Ovary (tissue), 9 donors: Measurements from ENCODE around the gene ZBTB48. TPM values are rescaled to one million over a fixed set of nuclear protein-coding genes. Genes with fewer than 3 reads are reported as not detected.

Experiments used
- DNase-seq, 5 donors: peaks; one replicate each; pipeline ENCODE4 v3.0.0-alpha.2; 2019 to 2020
- H3K27ac ChIP-seq, 2 donors: fragments of 200-600 bp; one replicate each; pipeline versions ENCODE4 v1.5.1 to v1.8.0; 2019 to 2022
- H3K27me3 ChIP-seq: fragments of 200-600 bp; one replicate; pipeline ENCODE4 v1.8.0; 2022
- H3K36me3 ChIP-seq: fragments of 200-600 bp; sonication (generic); one replicate; pipeline ENCODE4 v1.5.1; 2019
- H3K4me1 ChIP-seq: one replicate; pipeline ENCODE4 v1.8.1; 2013; ENCODE audit warnings: mild to moderate bottlenecking, moderate library complexity; ENCODE audit not compliant: insufficient read depth
- H3K4me3 ChIP-seq: fragments of 200-600 bp; sonication (generic); one replicate; pipeline ENCODE4 v1.5.1; 2017
- H3K9me3 ChIP-seq, 2 donors: fragments of 200-600 bp in 1 of 2; sonication (generic) in 1 of 2; one replicate each; pipeline versions ENCODE4 v1.5.1 to v1.8.1; 2013 to 2019; ENCODE audit warnings: mild to moderate bottlenecking in 1 of 2, moderate library complexity in 1 of 2
- CTCF ChIP-seq, 3 donors: fragments of 450-650 bp in 2 of 3; fragments of 200-600 bp in 1 of 3; IDR thresholded peaks; one replicate each; pipeline versions ENCODE4 v1.5.1 to v1.8.0; 2016 to 2022; ENCODE audit warnings: antibody characterized with exemption in 3 of 3, mild to moderate bottlenecking in 1 of 3
- EP300 ChIP-seq: sonication (generic); formaldehyde crosslinking; IDR thresholded peaks from one replicate; pipeline ENCODE4 v1.6.1; 2017; ENCODE audit warnings: antibody characterized with exemption
- POLR2A ChIP-seq: fragments of 450-650 bp; IDR thresholded peaks from one replicate; pipeline ENCODE4 v1.6.1; 2017; ENCODE audit warnings: antibody characterized with exemption, mild to moderate bottlenecking, moderate library complexity
- WGBS, 3 donors: extraction: QIAGEN DNeasy Blood & Tissue Kit in 1 of 3; methylation state at CpG; one replicate each; pipeline versions ENCODE4 v1.1.5 to v1.1.7; 2013 to 2017; 5-methylcytosine and 5-hydroxymethylcytosine counted together
- intact Hi-C, 4 donors: fragments of 100-400 bp; cut with DNase I; formaldehyde crosslinking; loops; one replicate each; pipeline versions ENCODE4 v1.11.0 to v1.15.1; 2022 to 2023
- polyA plus RNA-seq, 2 donors: library from polyadenylated mRNA; stranded (reverse); fragments of 200-250 nt in 1 of 2; fragments of 350-450 nt in 1 of 2; fragmentation: Illumina TruSeq in 1 of 2; extraction: RNeasy Lipid Tissue Mini Kit (QIAGEN cat#74804) in 1 of 2; gene quantifications; one replicate each; pipeline ENCODE4 v1.2.3, GENCODE V29; 2013 to 2014
- small RNA-seq: library from RNA; depleted of rRNA; stranded (forward); fragments of <200 nt; gene quantifications from one replicate; pipeline ENCODE3, GENCODE V24; 2016
- total RNA-seq, 7 donors: library from RNA; depleted of rRNA in 2 of 7; stranded (reverse); fragments of >200 nt in 2 of 7; fragmentation: NEBNext Ultra II Directional in 3 of 7; extraction: Animal tissue kit (Norgen Biotek cat#: 25700) in 3 of 7; gene quantifications; one replicate each; pipeline versions ENCODE4 v1.1.0 to v1.2.4, GENCODE V29; 2016 to 2023
- donor health status: DM: no; HTN: no; CAD: no; lungs with moderate emphysema.
- donor health status: DM: no; HTN: no; CAD: no.
- donor health status: Bipolar disorder and iron deficiency.
- donor health status: DM: yes; HTN: yes; CAD: no.
- donor health status: DM: no; HTN: no; CAD: no.
- donor health status: DM: yes; HTN: yes; CAD: no.

ZBTB48 gene
- total and polyA plus RNA-seq, 9 donors: 8.0 to 42.5 (median 33.7) TPM

- DNase-seq: no peak
- H3K9me3 ChIP-seq: no peaks in the 10 kb centered on the region
- TF ChIP-seq EP300 (no peak), CTCF (IDR thresholded peaks at IDR 0.05) (no peak), POLR2A (no peak)
- peak overlapping the region in 1 of 2 donors; percentile 49 for H3K27ac ChIP-seq
- no peaks in the 10 kb centered on the region for H3K36me3 ChIP-seq
- WGBS, 3 donors: 78 to 89% (median 86%) methylated on average over 9 of the region's 9 CpGs
- no peak overlapping the region for H3K4me3 ChIP-seq
- H3K4me1 ChIP-seq: no peaks in the 10 kb centered on the region
- intact Hi-C loops: loop anchor here in 2 of 4 donors (5.0 to 10.0 kb wide), 2 partner anchors 55 to 83 kb away; partner anchors contain the start of genes NOL9 (in 1 of the 2) and TAS1R1 (in 1 of the 2)
- no peaks in the 10 kb centered on the region for H3K27me3 ChIP-seq
Observed at GRCh38 chr1:6637770-6638169, 58.0 kb downstream of the ZBTB48 start.

- DNase-seq: peak; percentile 88 to 94 (median 90)
- no peaks in the 10 kb centered on the region for H3K4me1 ChIP-seq
- no peaks in the 10 kb centered on the region for H3K27me3 ChIP-seq
- WGBS, 3 donors: 11 to 43% (median 17%) methylated on average over 18 of the region's 18 CpGs
- TF ChIP-seq CTCF (IDR thresholded peaks at IDR 0.05): no peak
- no peak for TF ChIP-seq POLR2A
- TF ChIP-seq EP300: no peak
- no peaks in the 10 kb centered on the region for H3K9me3 ChIP-seq
- H3K27ac ChIP-seq: peak overlapping the region in 1 of 2 donors; percentile 51
- no peak overlapping the region for H3K4me3 ChIP-seq
- no peaks in the 10 kb centered on the region for H3K36me3 ChIP-seq
- intact Hi-C loops: loop anchor here in 2 of 4 donors (5.0 to 10.0 kb wide), 2 partner anchors 56 to 83 kb away; partner anchors contain the start of genes NOL9 (in 1 of the 2) and TAS1R1 (in 1 of the 2)
Observed at GRCh38 chr1:6638226-6638625, 58.4 kb downstream of the ZBTB48 start.

Small RNA genes lying within 50 kb of the gene (small RNA-seq; reads per million reads assigned to genes)
- not detected for gene RNU6-731P

Other genes with a start within 250 kb of the ZBTB48 start
- gene ACOT7, start 186.2 kb upstream of the ZBTB48 start, total RNA-seq: 10 to 100 TPM in 4 of 7 donors, 1 to 10 TPM in 3; 8.2 to 16.3 (median 11.3) TPM
- gene ACOT7, start 186.2 kb upstream of the ZBTB48 start, polyA plus RNA-seq: 10 to 100 TPM in 1 of 2 donors, 1 to 10 TPM in 1; 6.4 to 20.7 TPM
- 1 to 10 TPM in 1 of 7 donors, under 1 TPM in 5, not detected in 1; 0.08 to 9.2 (median 0.43) TPM for gene HES2, start 160.1 kb upstream of the ZBTB48 start, total RNA-seq
- not detected for gene HES2, start 160.1 kb upstream of the ZBTB48 start, polyA plus RNA-seq
- gene ESPN, start 155.2 kb upstream of the ZBTB48 start, total RNA-seq: 10 to 100 TPM in 1 of 7 donors, 1 to 10 TPM in 4, under 1 TPM in 2; 0.51 to 46.2 (median 1.9) TPM
- gene ESPN, start 155.2 kb upstream of the ZBTB48 start, polyA plus RNA-seq: under 1 TPM in 1 of 2 donors, not detected in 1; 0.11 TPM
- gene TNFRSF25, start 113.8 kb upstream of the ZBTB48 start, total RNA-seq: 10 to 100 TPM in 2 of 7 donors, 1 to 10 TPM in 5; 4.9 to 13.1 (median 7.7) TPM
- gene TNFRSF25, start 113.8 kb upstream of the ZBTB48 start, polyA plus RNA-seq: 1 to 10 TPM; 1.7 to 9.4 TPM
- 10 to 100 TPM in 3 of 7 donors, 1 to 10 TPM in 4; 6.2 to 13.1 (median 9.4) TPM for gene PLEKHG5, start 88.3 kb upstream of the ZBTB48 start, total RNA-seq
- 10 to 100 TPM in 1 of 2 donors, 1 to 10 TPM in 1; 2.0 to 10.2 TPM for gene PLEKHG5, start 88.3 kb upstream of the ZBTB48 start, polyA plus RNA-seq
- gene NOL9, start 25.5 kb upstream of the ZBTB48 start, total RNA-seq: 10 to 100 TPM; 12.6 to 38.9 (median 30.0) TPM
- gene NOL9, start 25.5 kb upstream of the ZBTB48 start, polyA plus RNA-seq: 10 to 100 TPM in 1 of 2 donors, 1 to 10 TPM in 1; 7.2 to 15.5 TPM
- gene TAS1R1, start 24.7 kb upstream of the ZBTB48 start, total RNA-seq: under 1 TPM in 5 of 7 donors, not detected in 2; 0.20 to 0.42 (median 0.33) TPM
- under 1 TPM in 1 of 2 donors, not detected in 1; 0.74 TPM for gene TAS1R1, start 24.7 kb upstream of the ZBTB48 start, polyA plus RNA-seq
- 10 to 100 TPM; 24.1 to 39.6 (median 34.4) TPM for gene KLHL21, start 22.9 kb downstream of the ZBTB48 start, total RNA-seq
- gene KLHL21, start 22.9 kb downstream of the ZBTB48 start, polyA plus RNA-seq: 10 to 100 TPM; 14.4 to 40.4 TPM
- gene PHF13, start 33.7 kb downstream of the ZBTB48 start, total RNA-seq: 10 to 100 TPM; 11.0 to 32.4 (median 16.5) TPM
- 10 to 100 TPM; 13.5 to 14.6 TPM for gene PHF13, start 33.7 kb downstream of the ZBTB48 start, polyA plus RNA-seq
- 10 to 100 TPM; 15.7 to 24.6 (median 18.8) TPM for gene THAP3, start 44.9 kb downstream of the ZBTB48 start, total RNA-seq
- gene THAP3, start 44.9 kb downstream of the ZBTB48 start, polyA plus RNA-seq: 10 to 100 TPM in 1 of 2 donors, 1 to 10 TPM in 1; 5.6 to 33.6 TPM
- 10 to 100 TPM; 10.1 to 42.9 (median 37.1) TPM for gene DNAJC11, start 121.8 kb downstream of the ZBTB48 start, total RNA-seq
- 10 to 100 TPM; 18.8 to 94.5 TPM for gene DNAJC11, start 121.8 kb downstream of the ZBTB48 start, polyA plus RNA-seq
- gene CAMTA1, start 205.5 kb downstream of the ZBTB48 start, total RNA-seq: 10 to 100 TPM; 51.1 to 93.2 (median 63.1) TPM
- 100 to 1,000 TPM in 1 of 2 donors, 10 to 100 TPM in 1; 88.5 to 150 TPM for gene CAMTA1, start 205.5 kb downstream of the ZBTB48 start, polyA plus RNA-seq